Suprapubic skin (tissue), 4 donors: Measurements from ENCODE around the gene KRTAP3-2.

Source experiments
- POLR2A ChIP-seq, 2 donors: fragments of 450-650 bp; IDR thresholded peaks; one replicate each; pipeline ENCODE4 v1.6.1; 2017; ENCODE audit warnings: antibody characterized with exemption in 2 of 2, mild to moderate bottlenecking in 2 of 2, moderate library complexity in 2 of 2
- POLR2AphosphoS5 ChIP-seq, 3 donors: sonication (generic); formaldehyde crosslinking; IDR thresholded peaks; one replicate each; pipeline ENCODE4 v1.6.1; 2017; ENCODE audit warnings: antibody characterized with exemption in 3 of 3
- TF ChIP-seq, protein P1 (sequence below), 2 donors: fragments of 200-600 bp in 1 of 2; fragments of 450-650 bp in 1 of 2; sonication (generic) in 1 of 2; IDR thresholded peaks; one replicate each; pipeline ENCODE4 v1.5.1; 2016 to 2019; ENCODE audit warnings: antibody characterized with exemption in 2 of 2, mild to moderate bottlenecking in 1 of 2, moderate library complexity in 1 of 2

DNA sequence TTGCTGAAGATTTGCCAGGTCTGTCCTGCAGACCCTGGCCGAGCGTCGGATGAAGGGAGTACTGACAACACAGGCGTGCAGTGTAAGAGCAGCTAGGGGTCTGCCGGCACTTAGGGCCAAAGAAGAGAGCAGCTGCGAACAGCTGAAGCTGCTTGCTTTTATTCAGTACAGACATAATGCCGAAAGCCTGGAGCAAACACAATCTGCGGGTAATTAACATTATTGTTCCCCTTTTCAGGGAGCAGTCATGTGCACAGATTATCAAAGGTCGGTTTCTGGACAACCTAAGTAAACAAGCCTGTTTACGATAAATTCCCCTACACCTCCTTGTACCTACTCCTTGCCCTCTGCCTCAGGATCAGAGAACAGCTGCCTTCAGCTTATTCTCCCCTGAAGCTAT, 50.3 kb downstream of the KRTAP3-2 start:
- TF ChIP-seq, protein P1, sequence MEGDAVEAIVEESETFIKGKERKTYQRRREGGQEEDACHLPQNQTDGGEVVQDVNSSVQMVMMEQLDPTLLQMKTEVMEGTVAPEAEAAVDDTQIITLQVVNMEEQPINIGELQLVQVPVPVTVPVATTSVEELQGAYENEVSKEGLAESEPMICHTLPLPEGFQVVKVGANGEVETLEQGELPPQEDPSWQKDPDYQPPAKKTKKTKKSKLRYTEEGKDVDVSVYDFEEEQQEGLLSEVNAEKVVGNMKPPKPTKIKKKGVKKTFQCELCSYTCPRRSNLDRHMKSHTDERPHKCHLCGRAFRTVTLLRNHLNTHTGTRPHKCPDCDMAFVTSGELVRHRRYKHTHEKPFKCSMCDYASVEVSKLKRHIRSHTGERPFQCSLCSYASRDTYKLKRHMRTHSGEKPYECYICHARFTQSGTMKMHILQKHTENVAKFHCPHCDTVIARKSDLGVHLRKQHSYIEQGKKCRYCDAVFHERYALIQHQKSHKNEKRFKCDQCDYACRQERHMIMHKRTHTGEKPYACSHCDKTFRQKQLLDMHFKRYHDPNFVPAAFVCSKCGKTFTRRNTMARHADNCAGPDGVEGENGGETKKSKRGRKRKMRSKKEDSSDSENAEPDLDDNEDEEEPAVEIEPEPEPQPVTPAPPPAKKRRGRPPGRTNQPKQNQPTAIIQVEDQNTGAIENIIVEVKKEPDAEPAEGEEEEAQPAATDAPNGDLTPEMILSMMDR (IDR thresholded peaks at IDR 0.05) = no peak
- TF ChIP-seq POLR2A (IDR thresholded peaks at IDR 0.05) = no peak
- TF ChIP-seq POLR2AphosphoS5 (IDR thresholded peaks at IDR 0.05) = no peak
